ENCODE measurements around the gene XRCC6. TPM values are rescaled to one million over a fixed set of nuclear protein-coding genes. Genes with fewer than 3 reads are reported as not detected.

Gene XRCC6
- total and polyA plus RNA-seq, 3 donors from 2014 or later, result 290 to 621 (median 317) TPM

- H3K27ac ChIP-seq, result peak overlapping the region in 1 of 2 donors; percentile 70
- 86% methylated on average over 15 of the region's 15 CpGs; no CpG with 5 or more reads in 1 of the 2 donors for WGBS, 2 donors
- H3K27me3 ChIP-seq, result no peaks in the 10 kb centered on the region
- no peak for DNase-seq
- no peaks in the 10 kb centered on the region for H3K36me3 ChIP-seq (ENCODE audit: low read depth, missing control alignments)
- TF ChIP-seq CTCF (IDR thresholded peaks at IDR 0.05), result no peak
- TF ChIP-seq POLR2A (IDR thresholded peaks at IDR 0.05), result no peak
- peaks cover 27% of the 10 kb centered on the region for H3K4me1 ChIP-seq
- H3K4me3 ChIP-seq, result no peak overlapping the region
- H3K9me3 ChIP-seq, result no peaks in the 10 kb centered on the region
- intact Hi-C loops (cut with DNase I; ENCODE audit: low total_unique reads), result no loop called here
Observed at GRCh38 chr22:41575533-41575932, 45.6 kb upstream of the XRCC6 start.

GRCh38 chr22:41576877-41577276 is 44.2 kb upstream of the XRCC6 start:
- TF ChIP-seq POLR2A (IDR thresholded peaks at IDR 0.05), result no peak
- peak; percentile 39 to 68 (median 60) for TF ChIP-seq CTCF (IDR thresholded peaks at IDR 0.05)
- Histone ChIP-seq H3K4me3 (no peak overlapping the region), H3K27ac (no peak overlapping the region), H3K9me3 (no peaks in the 10 kb centered on the region), H3K36me3 (ENCODE audit: low read depth, missing control alignments) (no peaks in the 10 kb centered on the region), H3K4me1 (peaks cover 27% of the 10 kb centered on the region), H3K27me3 (no peaks in the 10 kb centered on the region)
- intact Hi-C loops (cut with DNase I; ENCODE audit: low total_unique reads), result no loop called here
- peak; percentile 81 for DNase-seq
- WGBS, 2 donors, result 71% methylated on average over 9 of the region's 9 CpGs; no CpG with 5 or more reads in 1 of the 2 donors

- TF ChIP-seq CTCF (IDR thresholded peaks at IDR 0.05), result no peak
- TF ChIP-seq POLR2A (IDR thresholded peaks at IDR 0.05), result no peak
- H3K4me1 ChIP-seq, result peaks cover 27% of the 10 kb centered on the region
- H3K4me3 ChIP-seq, result no peak overlapping the region
- H3K27me3 ChIP-seq, result no peaks in the 10 kb centered on the region
- intact Hi-C loops (cut with DNase I; ENCODE audit: low total_unique reads), result no loop called here
- H3K36me3 ChIP-seq (ENCODE audit: low read depth, missing control alignments), result no peaks in the 10 kb centered on the region
- 77 to 96% methylated on average over 8 of the region's 8 CpGs for WGBS, 2 donors
- no peak overlapping the region for H3K27ac ChIP-seq
- H3K9me3 ChIP-seq, result no peaks in the 10 kb centered on the region
- no peak for DNase-seq
Observed at GRCh38 chr22:41578114-41578513, 43.0 kb upstream of the XRCC6 start.

- intact Hi-C loops (cut with DNase I; ENCODE audit: low total_unique reads), result no loop called here
- Histone ChIP-seq H3K9me3 (no peaks in the 10 kb centered on the region), H3K36me3 (ENCODE audit: low read depth, missing control alignments) (no peaks in the 10 kb centered on the region), H3K4me3 (no peak overlapping the region), H3K27me3 (no peaks in the 10 kb centered on the region), H3K27ac (no peak overlapping the region), H3K4me1 (peaks cover 27% of the 10 kb centered on the region)
- 77% methylated on average over 9 of the region's 9 CpGs; no CpG with 5 or more reads in 1 of the 2 donors for WGBS, 2 donors
- no peak for DNase-seq
- no peak for TF ChIP-seq POLR2A (IDR thresholded peaks at IDR 0.05)
- no peak for TF ChIP-seq CTCF (IDR thresholded peaks at IDR 0.05)
Observed at GRCh38 chr22:41578818-41579217, 42.3 kb upstream of the XRCC6 start.

GRCh38 chr22:41579297-41579996 is 41.6 kb upstream of the XRCC6 start:
- no peak for DNase-seq
- intact Hi-C loops (cut with DNase I; ENCODE audit: low total_unique reads), result no loop called here
- no peak overlapping the region for H3K4me3 ChIP-seq
- 85 to 88% methylated on average over 5 to 12 of the region's 12 CpGs for WGBS, 2 donors
- H3K27ac ChIP-seq, result no peak overlapping the region
- no peaks in the 10 kb centered on the region for H3K9me3 ChIP-seq
- peaks cover 26% of the 10 kb centered on the region for H3K4me1 ChIP-seq
- no peaks in the 10 kb centered on the region for H3K27me3 ChIP-seq
- H3K36me3 ChIP-seq (ENCODE audit: low read depth, missing control alignments), result no peaks in the 10 kb centered on the region
- no peak for TF ChIP-seq CTCF (IDR thresholded peaks at IDR 0.05)
- no peak for TF ChIP-seq POLR2A (IDR thresholded peaks at IDR 0.05)

Data from testis (tissue), 3 donors.